HG03066 (cell line): Measurements from ENCODE around the gene CREM.
"Not testable (repeated sequence)": the region's sequence is repeated elsewhere in the genome, so short reads cannot be mapped to it uniquely, and the experiment has no call there.

Experiments used
- ATAC-seq: cut with Tn5 transposase; IDR thresholded peaks from one replicate; pipeline ENCODE4 v1.9.1; 2021; ENCODE audit warnings: low read depth; ENCODE audit not compliant: unreplicated experiment

CREM gene

GRCh38 chr10:35126530-35127288 is at the start of gene CREM:
CREM (plus strand) TSS chr10:35126846; CDS start chr10:35137836, 10,990 bp downstream.
- ATAC-seq = peak; percentile 61

GRCh38 chr10:35079265-35079664 is 47.4 kb upstream of the CREM start:
- ATAC-seq = no peak

- ATAC-seq = no peak
These were observed 46.9 kb upstream of the CREM start for GRCh38 chr10:35079763-35080162.

DNA sequence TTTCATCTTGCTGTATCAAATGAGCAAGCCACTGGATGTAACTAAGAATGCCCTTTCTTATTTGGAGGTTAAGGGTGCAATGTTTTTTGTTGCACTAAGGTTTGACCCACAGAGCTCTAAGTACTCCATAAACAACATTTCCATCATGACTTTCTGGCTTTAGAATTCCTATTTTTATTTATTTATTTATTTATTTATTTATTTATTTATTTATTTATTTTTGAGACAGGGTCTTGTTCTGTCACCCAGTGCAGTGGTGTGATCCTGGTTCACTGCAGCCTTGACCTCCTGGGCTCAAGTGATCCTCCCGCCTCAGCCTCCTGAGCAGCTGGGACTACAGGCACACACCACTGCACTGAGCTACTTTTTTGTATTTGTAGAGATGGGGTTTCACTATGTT is 46.4 kb upstream of the CREM start:
- ATAC-seq = not testable (repeated sequence)

DNA sequence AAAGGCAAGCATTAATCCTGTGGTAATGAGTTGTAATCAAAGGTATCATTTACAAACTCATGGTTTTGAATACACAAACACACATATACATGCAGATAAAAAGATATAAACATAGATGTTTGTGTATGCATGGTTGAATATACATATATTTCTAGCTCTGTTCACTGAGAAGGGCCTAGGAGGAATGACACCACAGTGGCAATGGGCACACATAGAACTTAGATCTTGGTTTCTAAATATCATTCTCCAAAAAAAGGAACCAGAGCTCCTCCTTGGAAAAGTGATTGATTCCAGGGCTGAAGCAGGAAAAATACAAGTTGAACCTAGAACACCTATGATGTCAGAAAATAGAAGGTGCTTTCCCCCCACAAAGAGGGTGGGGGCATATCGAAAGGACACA is 43.4 kb upstream of the CREM start:
- no peak for ATAC-seq

GRCh38 chr10:35089611-35090161 is 37.0 kb upstream of the CREM start:
- peak; percentile 33 for ATAC-seq

DNA sequence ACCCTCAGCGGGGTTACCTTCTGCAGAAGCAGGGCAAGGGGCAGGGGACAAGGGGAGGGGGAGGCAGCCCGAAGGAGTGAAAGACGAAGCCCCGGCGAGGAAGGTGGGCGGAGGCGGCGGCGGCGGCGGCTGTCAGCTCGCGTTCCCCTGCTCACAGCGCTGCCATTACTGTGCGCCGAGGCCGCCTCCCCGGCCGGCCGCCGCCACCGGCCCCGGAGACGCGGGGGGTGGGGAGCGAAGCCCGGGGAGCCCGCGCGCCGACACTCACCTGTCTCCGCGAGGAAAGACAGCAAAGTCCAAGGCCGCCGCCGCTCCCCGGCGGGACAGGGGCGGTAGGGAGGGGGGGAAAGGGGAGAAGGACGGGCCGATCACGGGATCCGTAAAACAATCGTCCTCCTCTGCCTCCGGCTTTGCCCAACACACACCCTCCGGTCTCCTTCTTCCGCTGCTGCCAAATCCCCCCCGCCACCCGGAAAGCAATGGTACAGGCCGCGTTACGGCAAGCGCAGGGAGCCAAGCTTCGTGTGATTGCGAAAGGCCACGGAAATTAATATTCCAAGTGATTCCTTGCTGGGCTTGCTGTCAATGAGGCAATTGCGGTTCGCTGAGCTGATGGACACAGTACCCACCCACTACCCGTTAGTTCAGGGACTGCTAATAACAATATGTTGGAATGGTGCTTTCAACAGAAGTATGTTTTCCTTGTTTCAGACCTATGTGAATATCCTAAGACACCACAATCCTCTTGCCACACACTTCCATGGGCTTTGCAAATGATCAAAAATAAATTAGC is 36.3 kb upstream of the CREM start, which contains the start of gene CUL2:
CUL2 (minus strand) TSS at position 180 of the 793 bp plus-strand sequence. CDS start 19,024 bp downstream, outside the sequence.
- peak; percentile 93 for ATAC-seq

DNA sequence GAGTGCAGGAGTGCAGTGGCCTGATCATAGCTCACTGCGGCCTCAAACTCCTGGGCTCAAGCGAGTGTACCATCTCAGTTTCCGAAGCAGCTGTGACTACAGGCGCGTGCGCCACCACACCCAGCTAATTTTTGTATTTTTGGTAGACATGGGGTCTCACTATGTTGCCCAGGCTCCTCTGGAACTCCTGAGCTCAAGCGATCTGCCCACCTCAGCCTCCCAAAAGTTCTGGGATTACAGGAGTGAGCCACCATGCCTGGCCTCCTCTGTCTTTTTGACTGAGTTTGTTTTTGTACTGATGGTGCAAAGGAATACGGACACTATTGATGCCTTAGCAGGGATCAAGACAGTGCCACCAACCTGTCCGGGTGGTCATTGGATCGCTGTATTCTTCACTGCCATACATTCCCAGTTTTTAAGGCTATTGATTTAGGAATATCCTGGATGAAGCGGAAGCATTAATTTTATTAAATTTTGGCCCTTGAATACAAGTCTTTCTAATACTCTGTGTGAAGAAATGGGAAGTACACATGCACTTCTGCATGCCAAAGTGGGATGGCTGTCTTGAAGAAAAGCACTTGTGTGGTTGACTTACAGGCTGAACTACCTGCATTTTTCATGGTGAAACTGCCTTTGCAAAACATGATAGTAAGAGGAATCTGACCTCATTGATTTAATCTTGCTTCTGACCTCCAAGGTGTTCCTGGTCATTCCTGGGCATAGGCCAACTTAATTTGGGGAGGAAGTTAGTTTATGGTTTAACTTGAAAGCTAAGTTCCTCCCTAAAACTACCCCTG is 34.5 kb upstream of the CREM start:
- ATAC-seq = no peak

GRCh38 chr10:35092851-35093250 is 33.8 kb upstream of the CREM start:
- ATAC-seq = no peak

DNA sequence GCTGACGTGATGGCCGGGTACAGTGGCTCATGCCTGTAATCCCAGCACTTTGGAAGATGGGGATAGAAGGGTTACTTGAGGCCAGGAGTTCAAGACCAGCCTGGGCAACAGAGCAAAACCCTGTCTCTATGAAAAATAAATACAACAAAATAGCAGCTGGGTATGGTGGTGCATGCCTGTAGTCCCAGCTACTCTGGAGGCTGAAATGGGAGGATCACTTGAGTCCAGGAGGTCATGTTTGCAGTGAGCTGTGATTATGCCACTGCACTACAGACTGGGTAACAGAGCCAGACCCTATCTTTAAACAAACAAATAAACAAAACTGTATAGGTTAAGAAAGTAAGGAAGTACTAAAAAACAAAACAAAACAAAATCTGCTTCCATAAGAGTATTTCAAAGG is 30.3 kb upstream of the CREM start:
- no peak for ATAC-seq

- ATAC-seq = no peak
These were observed 29.1 kb upstream of the CREM start for GRCh38 chr10:35097510-35097909.

GRCh38 chr10:35103882-35104281 is 22.8 kb upstream of the CREM start:
- ATAC-seq = no peak

- no peak for ATAC-seq
These were observed 14.1 kb upstream of the CREM start for GRCh38 chr10:35112571-35112970.

- no peak for ATAC-seq
These were observed 7.3 kb upstream of the CREM start for GRCh38 chr10:35119378-35119777.

DNA sequence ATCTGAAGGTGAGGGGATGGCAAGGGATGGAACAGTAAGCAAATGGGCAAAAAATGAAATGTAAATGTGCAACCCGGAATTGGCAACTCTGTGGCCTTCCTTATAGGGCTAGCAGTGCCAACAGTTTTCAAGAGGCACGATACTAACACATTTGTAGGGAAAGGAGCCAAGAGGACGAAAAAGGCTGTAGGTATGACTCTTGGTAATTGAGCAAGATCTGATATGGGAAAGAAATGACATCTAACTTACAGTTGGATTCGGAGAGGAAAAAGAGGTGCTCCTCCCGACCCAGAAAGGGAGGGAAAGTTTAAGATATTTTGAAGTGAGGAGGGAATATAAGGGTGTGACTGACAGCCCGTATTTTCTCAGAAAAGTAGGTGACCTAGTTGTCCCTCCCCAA is 2.1 kb upstream of the CREM start:
- ATAC-seq = no peak

- ATAC-seq = no peak
These were observed 550 bp upstream of the CREM start for GRCh38 chr10:35126062-35126529.

DNA sequence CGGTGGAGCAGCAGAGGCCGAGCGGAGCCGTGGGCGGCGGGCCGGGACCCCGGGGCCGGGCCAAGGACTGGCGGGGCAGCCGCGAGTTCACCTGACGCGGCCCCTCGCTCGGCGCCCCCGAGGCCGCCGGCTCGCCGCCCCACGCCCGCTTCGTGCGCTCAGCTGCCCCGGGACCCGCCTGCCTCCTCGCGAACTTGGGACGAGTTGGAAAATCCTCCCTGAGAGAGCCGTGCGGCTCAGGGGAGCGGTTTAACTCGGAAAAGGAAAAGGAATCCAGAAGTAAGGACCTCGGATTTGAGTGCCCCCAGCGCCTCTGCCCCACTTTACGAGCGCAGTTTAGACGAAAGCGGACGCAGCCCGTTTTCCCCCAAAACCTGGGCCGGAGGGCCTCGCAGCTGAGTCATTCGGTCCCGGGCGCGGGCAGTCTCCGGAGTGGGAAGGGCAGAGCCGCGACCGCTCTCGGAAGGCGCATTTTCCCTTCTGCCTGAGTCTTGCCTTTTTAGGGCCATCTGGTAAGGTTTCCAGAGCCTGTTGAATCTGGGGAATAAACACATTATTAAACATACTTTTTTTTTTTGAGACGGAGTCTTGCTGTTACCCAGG is 744 bp downstream of the CREM start:
- peak; percentile 14 for ATAC-seq

DNA sequence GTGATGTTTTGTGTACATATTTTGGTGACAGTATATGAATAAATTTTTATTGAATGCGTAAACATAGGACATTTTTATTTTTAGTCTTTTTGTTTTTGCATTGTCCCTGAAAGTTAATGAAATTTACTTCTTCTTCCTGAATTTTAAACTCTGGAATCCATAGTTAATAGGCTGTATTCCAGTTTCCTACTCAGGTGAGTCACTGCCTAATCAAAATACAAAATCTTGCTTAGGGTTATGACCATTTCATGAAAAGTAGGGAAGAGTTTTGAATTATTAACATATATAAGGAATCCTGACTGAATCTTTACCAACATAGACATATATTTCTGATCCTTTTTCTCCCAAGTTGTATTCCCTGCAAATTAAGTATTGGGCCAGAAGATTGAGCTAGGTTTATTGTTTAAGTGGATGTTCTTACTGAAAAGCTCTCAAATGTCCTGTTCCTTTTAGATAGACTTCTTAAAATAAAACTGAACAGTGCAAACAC is 2.6 kb downstream of the CREM start:
- no peak for ATAC-seq

- ATAC-seq = no peak
These were observed 4.0 kb downstream of the CREM start for GRCh38 chr10:35130663-35131062.

GRCh38 chr10:35132727-35133126 is 6.1 kb downstream of the CREM start:
- no peak for ATAC-seq
